Nephron progenitor cell (in vitro differentiated cells): Measurements from ENCODE around the gene FITM2.

ENCODE experiments used
- DNase-seq: peaks from one replicate; pipeline ENCODE4 v3.0.0; 2021
- H3K27ac Mint-ChIP-seq: 2 replicates; pipeline ENCODE4 v1.8.0; 2021; ENCODE audit warnings: mild to moderate bottlenecking, moderate library complexity, mixed read lengths
- H3K27me3 Mint-ChIP-seq: 2 replicates; pipeline ENCODE4 v1.8.0; 2021; ENCODE audit warnings: mild to moderate bottlenecking, low read depth, mixed read lengths; ENCODE audit not compliant: poor library complexity
- H3K36me3 Mint-ChIP-seq: 2 replicates; pipeline ENCODE4 v1.8.0; 2021; ENCODE audit warnings: low read depth, mixed read lengths
- H3K4me1 Mint-ChIP-seq: 2 replicates; pipeline ENCODE4 v1.8.0; 2021; ENCODE audit warnings: mixed read lengths
- H3K4me3 Mint-ChIP-seq: 2 replicates; pipeline ENCODE4 v1.8.0; 2021; ENCODE audit warnings: mild to moderate bottlenecking, moderate library complexity, mixed read lengths
- H3K9me3 Mint-ChIP-seq: 2 replicates; pipeline ENCODE4 v1.8.0; 2021; ENCODE audit warnings: mild to moderate bottlenecking, moderate library complexity, mixed read lengths
- TF ChIP-seq, protein P1 (sequence below): fragments of 200-600 bp; sonication (generic); IDR thresholded peaks from 2 replicates; pipeline ENCODE4 v1.5.0; 2021; ENCODE audit warnings: antibody characterized with exemption

Gene FITM2

DNA sequence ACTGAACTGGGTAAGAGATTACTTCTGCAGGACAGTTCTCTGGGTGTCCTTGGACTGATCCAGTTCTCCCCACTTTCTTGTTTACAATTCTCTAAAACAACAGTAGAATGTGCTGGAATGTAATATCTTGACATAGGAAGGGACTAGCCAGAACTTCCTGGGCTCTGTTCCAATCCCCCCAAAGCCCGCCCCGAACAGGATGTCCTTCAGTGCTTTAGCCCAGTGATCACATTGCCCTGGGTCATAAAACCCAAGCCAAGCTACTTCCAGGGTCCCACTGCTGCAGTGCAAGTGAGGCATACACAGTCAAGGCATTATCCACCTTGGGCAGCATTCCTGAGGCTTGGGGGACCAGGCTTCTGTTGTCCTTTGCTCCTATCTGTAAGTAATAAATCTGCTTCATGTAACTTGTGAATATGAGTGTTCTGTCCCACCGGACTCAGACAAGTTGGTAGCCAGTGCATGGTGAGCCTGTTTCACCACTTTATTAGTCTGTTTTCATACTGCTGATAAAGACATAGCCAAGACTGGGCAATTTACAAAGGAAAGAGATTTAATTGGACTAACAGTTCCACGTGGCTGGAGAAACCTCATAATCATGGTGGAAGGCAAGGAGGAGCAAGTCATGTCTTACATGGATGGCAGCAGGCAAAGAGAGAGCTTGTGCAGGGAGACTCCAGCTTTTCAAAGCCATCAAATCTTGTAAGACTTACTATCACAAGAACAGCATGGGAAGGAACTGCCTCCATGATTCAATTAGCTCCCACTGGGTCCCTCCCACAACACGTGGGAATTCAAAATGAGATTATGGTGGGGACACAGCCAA lies 23.5 kb downstream of the FITM2 start:
- TF ChIP-seq, protein P1, sequence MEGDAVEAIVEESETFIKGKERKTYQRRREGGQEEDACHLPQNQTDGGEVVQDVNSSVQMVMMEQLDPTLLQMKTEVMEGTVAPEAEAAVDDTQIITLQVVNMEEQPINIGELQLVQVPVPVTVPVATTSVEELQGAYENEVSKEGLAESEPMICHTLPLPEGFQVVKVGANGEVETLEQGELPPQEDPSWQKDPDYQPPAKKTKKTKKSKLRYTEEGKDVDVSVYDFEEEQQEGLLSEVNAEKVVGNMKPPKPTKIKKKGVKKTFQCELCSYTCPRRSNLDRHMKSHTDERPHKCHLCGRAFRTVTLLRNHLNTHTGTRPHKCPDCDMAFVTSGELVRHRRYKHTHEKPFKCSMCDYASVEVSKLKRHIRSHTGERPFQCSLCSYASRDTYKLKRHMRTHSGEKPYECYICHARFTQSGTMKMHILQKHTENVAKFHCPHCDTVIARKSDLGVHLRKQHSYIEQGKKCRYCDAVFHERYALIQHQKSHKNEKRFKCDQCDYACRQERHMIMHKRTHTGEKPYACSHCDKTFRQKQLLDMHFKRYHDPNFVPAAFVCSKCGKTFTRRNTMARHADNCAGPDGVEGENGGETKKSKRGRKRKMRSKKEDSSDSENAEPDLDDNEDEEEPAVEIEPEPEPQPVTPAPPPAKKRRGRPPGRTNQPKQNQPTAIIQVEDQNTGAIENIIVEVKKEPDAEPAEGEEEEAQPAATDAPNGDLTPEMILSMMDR, result no peak
- H3K36me3 Mint-ChIP-seq, result peaks cover 11% of the 10 kb centered on the region
- peaks cover 11% of the 10 kb centered on the region for H3K9me3 Mint-ChIP-seq
- no peak overlapping the region for H3K4me3 Mint-ChIP-seq
- H3K4me1 Mint-ChIP-seq, result peaks cover 8% of the 10 kb centered on the region
- peaks cover 15% of the 10 kb centered on the region for H3K27me3 Mint-ChIP-seq
- H3K27ac Mint-ChIP-seq, result no peak overlapping the region
- DNase-seq, result no peak

DNA sequence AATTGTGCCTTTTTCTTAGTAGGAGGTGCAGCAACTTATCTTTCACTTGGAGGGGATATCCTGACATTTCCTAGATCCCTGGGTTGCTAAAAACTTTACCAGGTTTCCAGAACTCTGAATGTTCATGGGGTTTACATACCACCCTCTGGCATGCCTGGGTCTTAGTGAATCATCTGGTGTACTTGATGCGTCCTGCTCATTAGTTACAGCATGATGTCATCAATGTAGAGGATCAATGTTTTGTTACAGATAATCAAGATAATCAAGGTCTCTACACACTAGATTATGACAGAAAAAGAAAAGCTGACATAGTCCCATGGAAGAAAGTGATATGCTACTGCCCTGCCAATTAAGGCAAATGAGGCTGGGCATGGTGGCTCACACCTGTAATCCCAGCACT lies 27.0 kb downstream of the FITM2 start:
- no peak overlapping the region for H3K4me3 Mint-ChIP-seq
- H3K27ac Mint-ChIP-seq, result no peak overlapping the region
- TF ChIP-seq, protein P1, result no peak
- H3K9me3 Mint-ChIP-seq, result peaks cover 10% of the 10 kb centered on the region
- DNase-seq, result no peak
- H3K4me1 Mint-ChIP-seq, result peaks cover 3% of the 10 kb centered on the region
- H3K27me3 Mint-ChIP-seq, result peaks cover 24% of the 10 kb centered on the region
- H3K36me3 Mint-ChIP-seq, result peaks cover 9% of the 10 kb centered on the region

DNA sequence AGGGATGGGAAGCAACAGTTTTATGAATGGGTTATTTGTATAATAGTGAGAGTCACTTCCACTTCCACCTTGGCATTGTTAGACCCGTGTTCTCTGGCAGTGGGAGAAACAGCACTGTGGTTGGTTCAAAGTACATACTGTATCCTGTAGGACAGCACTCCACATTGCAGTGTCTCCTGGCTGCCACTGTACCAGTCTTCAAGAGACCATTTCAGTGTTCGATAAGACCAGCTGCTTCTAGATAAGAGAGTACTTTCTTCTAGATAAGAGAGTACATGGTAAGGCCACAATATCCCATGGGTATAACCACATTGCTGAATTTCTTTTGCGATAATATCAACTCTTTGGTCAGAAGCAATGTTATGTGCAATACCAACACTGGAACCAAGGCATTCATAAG lies 28.8 kb downstream of the FITM2 start:
- H3K4me1 Mint-ChIP-seq, result no peaks in the 10 kb centered on the region
- TF ChIP-seq, protein P1, result no peak
- H3K36me3 Mint-ChIP-seq, result no peaks in the 10 kb centered on the region
- no peak overlapping the region for H3K4me3 Mint-ChIP-seq
- no peak overlapping the region for H3K27ac Mint-ChIP-seq
- no peak for DNase-seq
- H3K27me3 Mint-ChIP-seq, result peaks cover 19% of the 10 kb centered on the region
- no peaks in the 10 kb centered on the region for H3K9me3 Mint-ChIP-seq

DNA sequence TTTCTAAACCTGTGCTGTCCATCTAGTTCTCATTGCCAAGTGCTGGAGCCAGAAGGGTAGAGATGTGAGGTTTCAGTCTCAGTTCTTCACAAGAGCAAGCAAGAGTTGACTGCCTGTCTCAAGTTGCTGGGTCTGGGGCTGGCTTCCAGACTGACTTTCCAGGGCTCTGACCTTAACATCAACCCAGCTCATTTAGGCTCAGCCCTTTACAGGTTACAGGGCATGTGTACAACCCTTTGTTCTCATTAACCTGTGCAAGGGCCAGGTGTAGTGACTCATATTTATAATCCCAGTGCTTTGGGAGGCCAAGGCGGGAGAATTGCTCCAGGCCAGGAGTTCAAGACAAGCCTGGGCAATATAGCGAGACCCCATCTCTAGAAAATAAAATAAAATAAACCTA lies 30.6 kb downstream of the FITM2 start:
- Mint-ChIP-seq H3K27me3 (peaks cover 17% of the 10 kb centered on the region), H3K4me3 (no peak overlapping the region), H3K4me1 (no peaks in the 10 kb centered on the region), H3K9me3 (no peaks in the 10 kb centered on the region), H3K36me3 (no peaks in the 10 kb centered on the region), H3K27ac (no peak overlapping the region)
- no peak for DNase-seq
- TF ChIP-seq, protein P1, result no peak

DNA sequence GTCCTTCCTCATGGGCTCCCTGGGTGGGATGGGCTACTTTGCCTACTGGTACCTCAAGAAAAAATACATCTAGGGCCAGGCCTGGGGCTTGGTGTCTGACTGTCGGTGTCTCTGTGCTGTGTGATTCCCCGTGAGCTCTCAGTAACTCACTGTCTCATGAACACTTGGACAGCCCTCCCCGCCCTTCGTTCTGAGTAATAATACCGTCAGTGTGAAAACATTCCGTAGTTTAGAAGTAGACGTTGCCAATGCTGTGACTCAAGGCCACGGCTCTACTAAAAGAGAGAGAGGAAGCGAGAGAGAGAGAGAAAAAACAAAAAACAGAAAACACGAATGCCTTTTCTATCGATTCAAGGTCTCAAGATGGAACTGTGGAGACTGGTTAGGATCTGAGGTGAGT lies 31.8 kb downstream of the FITM2 start:
- Mint-ChIP-seq H3K27ac (no peak overlapping the region), H3K27me3 (peaks cover 17% of the 10 kb centered on the region), H3K4me1 (no peaks in the 10 kb centered on the region), H3K36me3 (no peaks in the 10 kb centered on the region), H3K9me3 (no peaks in the 10 kb centered on the region), H3K4me3 (no peak overlapping the region)
- TF ChIP-seq, protein P1, result no peak
- DNase-seq, result no peak
